Measurements from ENCODE around the gene ZNF837.
A peak's percentile ranks its signal among the peaks of the same experiment; 100 is the strongest.
"Not testable (repeated sequence)": the region's sequence is repeated elsewhere in the genome, so short reads cannot be mapped to it uniquely, and the experiment has no call there.

The ZNF837 gene

DNA sequence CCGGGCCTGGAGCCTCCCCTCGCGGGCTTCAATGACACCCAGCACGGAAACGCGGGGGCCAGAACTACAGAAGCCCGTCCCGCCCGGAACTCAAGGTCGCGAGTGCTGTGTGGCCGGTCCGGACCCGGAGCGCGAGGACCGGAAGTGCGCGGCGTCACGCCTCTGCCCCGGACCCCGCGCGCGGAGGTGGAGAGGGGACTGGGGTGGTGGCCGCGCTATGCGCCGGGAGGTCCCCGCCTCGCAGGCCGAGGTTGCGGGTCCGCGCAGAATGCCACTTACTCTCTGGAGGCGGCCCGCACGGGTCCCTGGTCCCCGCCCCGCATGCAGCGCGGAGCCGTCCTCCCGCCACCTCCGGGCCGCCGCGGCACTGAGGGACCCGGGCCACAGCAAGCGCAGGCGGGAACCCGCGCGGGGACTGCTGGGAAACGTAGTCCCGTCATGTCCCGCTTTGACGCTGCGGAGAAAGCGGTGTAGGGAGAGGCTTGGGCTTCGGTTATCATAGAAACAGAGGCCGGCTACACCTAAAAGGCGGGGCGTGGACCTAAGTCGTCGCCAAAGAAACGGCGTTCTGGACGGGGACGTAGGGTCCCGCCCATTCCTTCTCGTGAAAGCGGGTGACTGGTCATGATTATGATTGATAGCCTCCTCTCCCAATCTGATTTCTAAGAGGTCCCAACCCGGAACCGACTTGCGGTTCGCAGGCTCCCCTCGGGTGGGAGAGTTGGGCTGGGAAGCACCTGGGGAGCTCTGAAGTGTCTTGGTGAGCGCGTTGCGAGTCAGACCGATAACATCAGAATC, at the start of gene ZNF837:
Gene ZNF837 (minus strand): TSS at position 369 of the 798 bp plus-strand sequence. CDS start 11,698 bp downstream, outside the sequence.
- peak; percentile 98 for DNase-seq

DNA sequence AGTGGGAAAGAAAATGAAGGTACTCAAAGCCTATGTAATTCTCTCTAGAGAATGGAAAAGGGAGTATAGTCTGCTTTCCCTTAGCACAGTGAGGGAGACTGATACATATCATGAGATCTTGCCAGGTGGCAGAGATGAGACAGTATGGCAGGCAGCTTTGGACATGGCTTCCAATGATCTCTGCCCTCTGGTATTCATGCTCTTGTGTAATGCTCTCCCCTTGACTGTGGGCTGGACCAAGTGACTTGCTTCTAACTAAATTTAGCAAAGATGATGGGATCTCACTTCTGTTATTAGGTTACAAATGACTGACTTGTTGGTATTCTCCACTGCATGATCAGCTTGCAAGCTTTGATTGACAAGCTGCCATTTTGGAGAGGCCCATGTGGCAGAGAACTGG, 48.9 kb upstream of the ZNF837 start:
- no peak for DNase-seq

DNA sequence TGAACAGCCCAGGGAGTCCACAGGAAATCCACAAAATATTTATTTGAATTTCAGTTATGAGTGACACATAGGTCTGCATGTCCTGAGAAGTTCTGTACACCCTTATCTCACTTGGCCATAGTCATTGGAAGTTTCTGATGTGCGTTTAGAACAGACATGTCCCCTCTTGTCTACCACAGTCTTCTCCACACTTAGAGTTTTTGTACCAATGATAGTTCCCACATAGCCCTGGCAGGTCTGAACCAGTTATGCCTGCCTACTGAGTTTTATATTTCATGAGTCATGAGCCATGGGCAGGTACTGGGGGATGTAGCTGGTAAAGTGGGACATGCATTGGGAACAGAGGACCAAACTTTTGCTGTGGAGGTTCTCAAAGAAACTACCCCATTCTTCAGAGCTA, 47.8 kb upstream of the ZNF837 start:
- no peak for DNase-seq

DNA sequence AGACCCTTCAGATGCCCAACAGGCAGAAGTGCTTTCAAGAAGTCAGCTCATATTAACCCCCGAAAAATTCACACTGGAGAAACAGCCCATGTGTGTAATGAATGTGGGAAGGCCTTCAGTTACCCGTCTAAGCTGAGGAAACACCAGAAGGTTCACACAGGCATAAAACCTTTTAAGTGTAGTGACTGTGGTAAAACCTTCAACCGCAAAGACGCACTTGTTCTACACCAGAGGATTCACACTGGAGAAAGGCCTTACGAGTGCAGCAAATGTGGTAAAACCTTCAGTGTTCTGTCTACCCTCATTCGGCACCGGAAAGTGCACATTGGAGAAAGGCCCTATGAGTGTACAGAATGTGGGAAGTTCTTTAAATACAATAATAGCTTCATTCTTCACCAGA, 36.2 kb upstream of the ZNF837 start:
- DNase-seq: no peak

DNA sequence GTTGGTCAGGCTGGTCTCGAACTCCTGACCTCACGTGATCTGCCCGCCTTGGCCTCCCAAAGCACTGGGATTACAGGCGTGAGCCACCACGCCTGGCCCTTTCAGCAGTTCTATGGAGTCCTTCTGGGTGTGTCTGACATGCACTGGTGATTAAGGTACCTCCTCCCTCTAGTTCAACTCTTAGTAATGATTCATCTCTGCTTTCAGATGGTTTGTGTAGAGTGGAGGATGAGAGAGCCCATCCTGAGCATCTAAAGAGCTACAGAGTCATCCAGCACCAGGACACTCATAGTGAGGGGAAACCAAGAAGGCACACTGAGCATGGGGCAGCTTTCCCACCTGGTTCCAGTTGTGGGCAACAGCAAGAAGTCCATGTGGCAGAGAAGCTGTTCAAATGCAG, 35.8 kb upstream of the ZNF837 start:
- no peak for DNase-seq

DNA sequence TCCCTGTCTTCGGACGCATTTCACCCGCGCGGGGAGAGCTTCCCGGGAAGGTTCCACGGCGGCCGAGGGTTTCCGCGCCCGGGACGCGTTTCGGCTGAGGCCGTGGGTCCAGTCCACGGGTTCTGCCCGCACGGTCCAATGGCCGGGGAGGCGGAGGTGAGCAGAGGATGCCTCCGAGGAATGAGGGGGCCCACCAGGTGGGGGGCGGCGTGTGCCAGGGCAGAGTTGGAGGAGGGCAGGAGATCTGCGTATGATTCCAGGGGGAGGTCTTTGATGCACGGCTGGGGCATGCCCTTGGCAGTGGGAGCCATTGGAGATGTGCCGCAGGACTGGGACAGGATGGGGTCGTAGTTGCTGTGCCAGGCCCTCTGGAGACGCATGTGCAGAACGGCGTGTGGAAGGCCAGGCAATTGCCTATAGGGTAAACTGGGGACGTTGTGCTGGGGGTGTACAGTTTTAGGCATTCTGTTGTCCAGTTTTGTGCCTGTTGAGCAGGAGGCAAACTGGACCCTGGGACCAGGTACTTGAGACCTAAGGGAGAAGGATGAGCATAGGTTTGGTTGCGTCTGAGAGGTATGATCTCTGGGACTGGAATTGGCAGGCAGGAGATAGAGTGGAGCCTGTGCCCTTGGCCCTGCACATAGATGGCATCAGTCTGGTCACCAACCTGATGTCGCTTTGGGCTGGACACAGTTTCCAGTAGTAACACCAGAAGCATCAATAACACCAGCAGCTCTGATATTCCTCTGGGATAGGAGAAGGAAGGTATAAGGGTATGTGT, 28.4 kb upstream of the ZNF837 start:
- peak; percentile 10 to 39 for DNase-seq

DNA sequence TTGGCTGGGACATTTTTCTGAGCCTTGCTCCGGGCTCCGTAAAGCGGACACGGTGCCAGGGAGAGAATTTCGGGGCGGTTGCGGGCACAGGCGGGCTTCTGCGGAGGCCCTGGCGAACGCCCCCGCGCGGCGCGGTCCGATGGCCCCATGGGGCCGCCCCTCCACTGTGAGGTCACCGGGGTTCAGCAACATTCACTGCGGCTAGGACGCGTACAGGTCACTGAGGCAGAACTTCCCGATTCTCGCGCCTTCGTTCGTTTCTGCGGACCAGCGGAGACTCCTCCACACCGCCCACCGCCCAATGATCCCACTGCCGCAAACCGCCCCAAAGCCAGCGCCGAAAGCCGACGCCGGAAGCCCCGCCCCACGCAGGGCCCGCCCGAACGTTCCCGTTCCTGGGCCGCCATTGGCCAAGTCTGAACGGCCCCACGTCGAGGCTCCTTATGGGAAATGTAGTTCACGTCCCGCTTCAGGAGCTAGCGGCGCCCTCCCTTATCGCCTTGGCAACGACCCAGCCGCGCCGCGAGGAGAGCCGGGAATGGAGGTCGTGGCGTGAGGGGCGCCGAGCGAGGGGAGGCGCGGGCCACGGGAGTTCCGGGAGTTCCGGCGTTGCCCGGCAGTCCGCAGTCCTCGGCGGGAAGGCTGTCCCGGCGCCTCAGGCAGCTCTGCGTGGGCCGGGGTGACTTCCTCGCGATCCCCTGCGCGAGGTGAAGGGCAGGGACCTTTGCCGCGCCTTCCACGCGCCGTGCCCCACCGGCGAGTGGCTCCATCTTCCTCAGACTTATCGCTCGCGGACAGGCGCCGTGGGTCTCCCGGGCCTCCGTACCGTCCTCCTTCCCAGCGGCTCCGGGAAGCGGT, 27.6 kb upstream of the ZNF837 start, which contains the start of gene ZNF584:
Gene ZNF584 (plus strand): TSS at position 498 of the 858 bp plus-strand sequence. CDS start 499 bp downstream, outside the sequence.
- peak; percentile 77 to 85 for DNase-seq

DNA sequence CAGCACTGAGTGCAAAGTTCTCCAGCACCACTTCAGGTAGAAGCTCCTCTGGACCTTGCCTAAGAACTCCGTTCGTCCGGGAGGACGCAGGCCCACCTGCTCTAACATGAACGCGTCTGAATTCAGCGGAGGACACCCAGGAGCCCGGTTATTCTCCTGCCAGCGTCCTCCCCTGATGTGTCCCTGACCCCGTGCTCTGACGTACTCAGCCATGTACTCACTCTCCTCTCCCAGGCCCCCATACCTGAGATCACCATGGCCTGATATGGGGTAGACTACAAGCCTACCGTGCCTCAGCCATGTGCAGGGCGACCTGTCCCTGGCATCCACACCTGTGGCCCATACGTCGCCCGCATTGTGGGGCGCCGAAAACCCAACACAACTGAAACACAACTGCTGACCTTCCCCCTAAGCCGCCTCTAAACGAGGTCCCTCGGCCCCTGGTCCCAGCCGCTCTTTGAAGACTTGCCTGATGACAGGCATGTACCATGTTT, 26.9 kb upstream of the ZNF837 start:
- DNase-seq: no peak

DNA sequence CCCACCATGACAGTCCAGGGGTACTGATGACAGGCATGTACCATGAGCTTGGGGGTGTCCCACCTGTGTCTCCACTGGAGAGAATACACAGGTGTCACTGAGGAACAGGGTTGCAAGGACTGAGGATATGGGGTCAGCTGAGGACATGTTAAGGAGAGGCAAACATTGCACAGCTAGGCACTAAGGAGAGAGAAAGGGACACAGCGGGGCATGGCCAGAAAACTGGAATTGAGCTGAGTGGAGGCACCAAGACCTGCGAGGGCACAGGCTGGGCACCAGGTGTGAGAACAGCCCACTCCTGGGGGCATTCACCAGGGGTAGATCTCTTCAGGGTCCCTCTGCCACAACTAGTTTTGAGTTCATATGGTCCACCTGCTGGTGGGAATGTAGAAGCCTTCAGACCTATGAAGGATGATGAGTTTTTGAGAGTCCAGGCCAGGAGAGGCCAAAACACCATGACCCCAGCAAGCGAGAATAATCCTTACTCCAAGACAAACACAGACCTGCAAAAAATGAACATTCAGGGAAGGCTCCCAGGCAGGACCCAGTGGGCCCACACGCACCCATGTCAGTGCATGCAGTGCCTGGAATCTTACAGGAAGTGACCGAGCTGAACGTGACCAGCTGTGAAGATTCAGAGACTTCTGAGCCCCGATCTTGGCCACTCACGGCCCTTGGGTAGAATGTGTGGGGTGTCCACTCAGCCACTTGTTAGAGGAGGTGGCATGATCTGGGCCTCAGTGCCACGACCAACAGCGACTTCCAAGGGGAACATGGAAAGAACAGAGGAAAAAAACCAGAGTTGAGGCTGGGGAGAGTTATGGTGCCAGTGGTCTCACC, 26.2 kb upstream of the ZNF837 start:
- peak in 1 of 2 experiments; percentile 9 for DNase-seq

DNA sequence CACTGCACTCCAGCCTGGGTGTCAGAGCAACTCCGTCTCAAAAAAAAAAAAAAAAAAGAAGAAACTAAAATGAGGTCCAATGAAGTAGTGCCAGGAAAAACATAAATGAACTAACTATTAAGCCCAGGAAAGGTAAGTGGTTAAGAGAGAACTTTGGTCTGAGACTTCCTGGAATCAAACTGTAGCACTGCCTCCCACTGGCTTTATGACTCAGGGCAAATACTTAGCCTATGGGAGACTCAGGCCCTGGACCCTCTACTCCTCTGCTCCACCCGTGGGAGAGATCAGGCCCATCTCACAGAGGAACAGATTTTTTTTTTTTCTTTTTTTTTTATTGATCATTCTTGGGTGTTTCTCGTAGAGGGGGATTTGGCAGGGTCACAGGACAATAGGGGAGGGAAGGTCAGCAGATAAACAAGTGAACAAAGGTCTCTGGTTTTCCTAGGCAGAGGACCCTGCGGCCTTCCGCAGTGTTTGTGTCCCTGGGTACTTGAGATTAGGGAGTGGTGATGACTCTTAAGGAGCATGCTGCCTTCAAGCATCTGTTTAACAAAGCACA, 23.2 kb upstream of the ZNF837 start:
- not testable (repeated sequence) for DNase-seq

DNA sequence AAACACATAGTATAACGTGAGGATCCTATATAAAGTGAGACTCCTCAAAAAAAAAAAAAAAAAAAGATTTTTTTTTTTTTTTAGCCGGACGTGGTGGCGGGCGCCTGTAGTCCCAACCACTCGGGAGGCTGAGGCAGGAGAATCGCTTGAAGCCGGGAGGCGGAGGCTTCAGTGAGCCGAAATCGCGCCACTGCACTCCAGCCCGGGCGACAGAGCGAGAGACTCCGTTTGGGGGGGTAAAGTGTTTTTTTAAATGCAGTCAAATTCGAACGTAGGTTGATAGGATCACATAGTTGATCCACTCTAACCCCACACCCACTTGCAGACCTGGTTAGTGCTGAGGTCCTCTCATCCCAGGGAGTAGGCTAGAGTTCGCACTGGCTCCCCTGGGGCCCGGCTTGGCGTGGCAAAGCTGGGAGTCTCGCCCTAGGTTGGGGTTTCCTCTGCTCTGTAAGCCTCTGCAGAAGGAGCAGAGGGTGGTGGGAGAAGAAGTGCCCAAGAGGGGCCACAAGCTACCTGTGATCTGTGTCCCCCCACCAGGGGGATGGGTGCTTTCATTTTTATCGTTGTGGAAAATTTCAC, 21.1 kb upstream of the ZNF837 start:
- DNase-seq: no peak

DNA sequence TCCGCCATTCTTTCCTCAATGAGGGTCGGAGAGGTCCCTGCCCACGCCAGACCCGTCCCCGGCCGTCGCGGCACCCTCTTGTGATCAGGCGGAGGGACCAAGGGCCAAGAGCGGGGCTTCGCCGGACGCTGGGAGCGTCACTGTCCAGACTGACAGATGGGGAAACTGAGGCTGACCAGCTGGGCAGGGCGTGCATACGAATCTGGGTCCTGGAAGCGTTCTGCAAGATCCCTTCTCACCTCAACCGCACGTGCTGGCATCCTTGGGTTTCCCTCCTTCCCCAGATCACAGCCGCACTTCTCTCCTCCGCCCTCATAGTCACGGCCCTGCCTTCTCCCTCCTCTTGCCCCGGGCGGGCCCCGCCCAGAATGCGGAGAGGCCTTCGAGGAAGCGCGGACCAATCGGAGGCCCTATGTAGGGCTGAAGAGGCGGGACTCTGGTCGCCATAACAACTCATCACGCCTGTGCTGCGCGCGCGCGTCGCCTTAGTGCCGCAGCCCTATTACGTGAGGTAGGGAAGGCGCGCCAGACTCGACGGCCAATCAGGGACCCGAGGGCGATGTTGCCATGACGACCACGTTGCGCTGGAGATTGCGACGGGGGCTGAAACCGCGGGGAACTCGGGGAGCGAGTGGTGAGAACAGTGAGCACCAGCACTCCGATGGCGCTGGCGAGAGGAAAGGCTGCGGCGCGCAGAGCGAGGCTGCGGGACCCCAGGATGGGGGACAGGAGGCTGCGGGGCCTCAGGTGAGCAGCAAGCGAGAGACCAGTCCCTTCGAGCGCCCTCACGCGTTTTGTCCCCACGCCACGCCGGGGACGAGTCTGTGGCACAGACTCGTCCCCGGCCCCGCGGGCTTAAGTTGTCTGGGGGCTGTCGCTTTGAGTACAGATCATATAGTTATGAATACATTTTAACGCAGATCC, 20.3 kb upstream of the ZNF837 start:
- peak; percentile 87 to 95 for DNase-seq

DNA sequence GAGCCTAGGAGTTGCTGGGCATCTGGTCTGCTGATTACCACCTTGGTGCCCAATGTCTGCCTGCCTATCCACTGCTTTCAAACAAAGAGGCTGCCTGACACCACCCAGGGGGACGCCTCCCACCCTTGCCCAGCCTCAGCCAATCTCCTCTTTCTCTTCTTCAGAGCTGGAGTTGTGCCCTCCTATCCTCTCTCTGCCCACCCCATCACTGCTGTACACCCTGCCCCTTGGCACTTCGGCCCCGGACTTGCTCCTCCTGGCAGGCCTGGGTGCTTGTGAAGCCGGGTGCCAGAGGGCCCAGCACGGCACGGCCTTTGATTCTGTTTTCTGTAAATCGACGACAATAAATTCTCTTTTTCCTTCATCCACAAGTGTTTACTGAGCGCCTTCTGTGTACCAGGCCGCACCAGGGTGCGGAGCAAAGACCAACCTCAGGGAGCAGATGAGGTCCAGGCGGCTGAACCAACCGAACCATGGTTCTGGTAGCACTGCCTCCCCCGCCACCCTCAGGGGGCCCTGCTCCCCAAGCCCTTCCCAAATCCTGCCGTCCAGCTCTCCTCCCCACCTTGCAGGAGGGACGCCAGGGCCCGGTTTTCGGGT, 19.6 kb upstream of the ZNF837 start:
- DNase-seq: peak in 1 of 2 experiments; percentile 29

DNA sequence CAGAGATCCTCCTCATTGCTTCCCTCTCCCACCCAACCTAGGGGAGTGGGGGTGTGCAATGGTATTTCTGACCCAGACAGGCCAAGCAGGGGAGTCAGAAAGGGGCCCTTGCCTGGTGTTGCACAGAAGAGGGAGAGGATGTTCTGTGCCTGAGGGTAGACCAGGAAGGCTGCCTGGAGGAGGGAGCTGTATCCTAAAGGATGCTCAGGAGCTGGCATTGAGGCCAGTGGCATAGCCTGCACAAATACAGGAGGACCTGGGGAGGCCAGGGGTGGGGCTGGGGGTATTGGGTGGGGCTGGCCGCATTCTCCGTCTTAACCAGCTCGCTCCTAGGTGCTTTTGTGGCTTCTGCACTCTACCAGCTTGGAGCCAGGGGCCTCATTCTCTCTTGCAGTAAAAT, 19.1 kb upstream of the ZNF837 start:
- DNase-seq: no peak

DNA sequence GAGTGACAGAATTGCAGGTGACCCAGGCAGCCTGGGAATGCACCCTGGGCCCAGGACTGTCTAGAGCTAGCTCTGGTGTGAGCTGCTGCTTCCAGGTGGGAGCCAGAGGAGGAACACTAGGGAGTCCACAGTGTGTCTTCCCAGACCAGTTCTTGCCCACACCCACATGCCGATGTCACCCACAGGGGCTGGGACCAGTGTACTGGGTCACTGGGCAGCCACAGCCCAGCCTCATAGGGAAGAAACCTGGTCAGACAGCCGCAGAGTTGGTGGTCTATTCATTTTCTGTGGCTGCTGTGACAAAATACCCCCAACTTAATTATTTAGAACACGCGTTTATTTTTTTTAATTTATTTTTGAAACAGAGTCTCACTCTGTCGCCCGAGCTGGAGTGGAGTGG, 17.7 kb upstream of the ZNF837 start:
- no peak for DNase-seq

DNA sequence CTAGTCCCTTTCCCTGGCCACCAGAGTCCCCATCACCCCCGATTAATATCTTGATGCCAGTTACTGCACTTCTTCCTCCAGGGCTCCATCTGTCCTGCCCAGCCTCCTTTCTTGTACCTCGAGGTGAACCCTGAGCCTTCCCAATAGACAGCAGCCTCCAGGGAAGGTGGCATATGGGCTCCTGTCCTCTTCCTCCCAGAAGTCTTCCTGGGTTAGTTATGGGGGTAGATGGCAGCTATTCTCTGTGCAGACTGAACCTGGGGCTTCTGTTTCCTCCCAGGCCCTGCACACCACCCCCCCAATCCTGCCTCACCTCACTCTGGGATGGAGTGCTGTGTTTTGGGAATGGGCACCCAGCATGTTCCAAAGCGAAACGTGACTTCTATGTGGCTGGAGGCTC, 17.3 kb upstream of the ZNF837 start:
- DNase-seq: no peak

DNA sequence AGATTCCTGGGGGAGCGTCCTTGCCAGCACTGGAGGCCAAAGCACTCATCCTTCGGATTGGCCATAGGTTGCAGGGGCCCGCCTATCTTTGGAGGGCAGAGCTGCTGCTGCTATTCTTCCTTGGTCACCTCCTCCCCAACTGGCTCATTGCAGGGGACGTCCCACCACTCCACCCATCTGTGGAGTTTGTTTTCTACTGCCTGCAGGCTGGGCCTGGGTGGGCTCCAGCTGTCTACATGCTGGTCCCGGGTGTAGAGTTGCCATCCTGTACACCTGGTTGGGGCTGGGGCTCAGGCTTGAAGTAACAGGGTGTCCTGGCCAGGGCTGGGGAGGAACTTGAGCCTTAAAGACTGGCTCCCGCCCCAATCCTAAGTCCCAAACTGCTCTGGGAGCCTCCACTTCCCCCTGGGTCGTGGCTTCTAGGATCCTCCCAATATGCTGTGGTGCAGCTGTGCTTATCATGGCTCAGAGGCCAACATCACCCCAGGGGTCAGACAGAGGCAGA, 16.8 kb upstream of the ZNF837 start:
- DNase-seq: no peak

DNA sequence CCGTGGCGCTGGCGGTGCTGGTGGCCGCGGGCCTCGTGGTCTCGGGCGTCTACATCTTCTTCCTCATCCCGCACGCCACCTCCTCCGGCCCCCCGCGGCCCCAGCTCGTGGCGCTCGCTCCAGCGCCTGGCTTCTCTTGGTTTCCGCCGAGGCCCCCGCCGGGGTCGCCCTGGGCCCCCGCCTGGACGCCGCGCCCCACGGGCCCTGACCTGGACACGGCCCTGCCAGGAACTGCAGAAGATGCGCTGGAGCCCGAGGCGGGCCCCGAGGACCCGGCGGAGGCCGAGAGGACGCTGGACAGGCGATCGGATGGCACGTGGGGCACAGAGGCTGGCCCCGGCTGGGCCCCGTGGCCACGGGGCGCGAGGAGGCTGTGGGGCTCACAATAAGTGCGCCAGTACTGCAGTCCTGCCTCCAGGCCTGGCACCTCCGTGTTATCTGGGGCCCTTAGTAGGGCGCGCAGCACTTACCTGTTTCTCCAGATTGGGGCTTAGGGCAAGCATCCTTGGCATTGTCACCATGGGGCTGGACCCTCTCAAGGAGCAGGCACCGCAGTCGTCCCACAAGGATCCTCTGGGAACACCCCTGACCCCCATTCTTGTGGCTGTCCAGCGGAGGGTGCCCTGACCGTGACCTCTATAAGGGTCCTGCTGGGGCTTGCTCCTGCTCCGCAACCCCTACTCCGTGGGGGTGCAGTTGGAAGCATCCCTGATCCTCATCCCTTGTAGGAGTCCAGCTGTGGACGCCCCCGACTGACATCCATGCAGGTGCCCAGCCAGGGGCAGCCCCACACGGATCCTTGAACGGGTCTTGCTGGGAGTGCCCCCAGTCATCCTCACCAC, 16.1 kb upstream of the ZNF837 start:
- no peak for DNase-seq
